K562 (cell line): ENCODE measurements around the gene CARM1. TPM values are rescaled to one million over a fixed set of nuclear protein-coding genes. Genes with fewer than 3 reads are reported as not detected.

Experiments used
- ATAC-seq: fragments of 200-7000 bp; cut with Tn5 transposase; 3 replicates; pipeline ENCODE4 v1.9.1; 2020; ENCODE audit warnings: moderate library complexity
- BruUV-seq: library from RNA; stranded (reverse); fragments of 400-500 nt; replicated peaks from 2 replicates; lab custom pipeline; 2021; lab: Mats Ljungman, UMichigan
- CTCF ChIA-PET: fragments of 300-600 bp; formaldehyde crosslinking; extraction: SDS; loops from one replicate; lab custom pipeline; 2021; ENCODE audit warnings: low intra/inter-chr PET ratio; lab: Yijun Ruan, JAX
- POLR2A ChIA-PET: fragments of 300-600, 350-650 bp; sonication (Branson Sonifier 250); formaldehyde crosslinking; extraction: SDS; loops from one replicate; lab custom pipeline; 2021; ENCODE audit warnings: antibody characterized with exemption, inconsistent platforms; lab: Yijun Ruan, JAX
- DNase-seq, 4 experiments: peaks; one replicate each; pipeline versions ENCODE4 v3.0.0 to v3.0.0-alpha.2; 2011 to 2018; ENCODE audit warnings: low spot score in 3 of 4, mixed read lengths in 3 of 4; ENCODE audit errors: extremely low read depth in 1 of 4
- FAIRE-seq: peaks from 2 replicates; lab custom pipeline; 2011; peaks lifted over from hg19 to GRCh38; lab: Jason Lieb, UNC
- H2AFZ ChIP-seq: 2 replicates; pipeline ENCODE4 v1.6.0; 2011; ENCODE audit warnings: low read depth, low read length, control low read depth, inconsistent platforms
- H3K27ac ChIP-seq: fragments of 200-600 bp; 3 replicates; pipeline ENCODE4 v1.8.0; 2011; ENCODE audit warnings: low read depth, mild to moderate bottlenecking, control low read depth, inconsistent platforms, low read length, moderate library complexity, mixed read lengths; ENCODE audit errors: extremely low read depth
- H3K27me3 ChIP-seq, 2 experiments: fragments of 300-600 bp in 1 of 2; 2 replicates in 1 of 2; 3 replicates in 1 of 2; pipeline versions ENCODE4 v1.6.0 to v1.8.0; 2011; ENCODE audit warnings: inconsistent platforms in 2 of 2, low read length in 2 of 2, mild to moderate bottlenecking in 1 of 2, mixed read lengths in 1 of 2, moderate library complexity in 1 of 2; ENCODE audit not compliant: control insufficient read depth in 2 of 2, insufficient read depth in 2 of 2
- H3K36me3 ChIP-seq: fragments of 300-600 bp; 3 replicates; pipeline ENCODE4 v1.8.0; 2011; ENCODE audit warnings: mild to moderate bottlenecking, low read length, inconsistent platforms; ENCODE audit not compliant: control insufficient read depth, insufficient read depth
- H3K4me1 ChIP-seq, 2 experiments: fragments of 200-600 bp in 1 of 2; replicated peaks in 1 of 2; 2 replicates in 1 of 2; 3 replicates in 1 of 2; pipeline versions ENCODE4 v1.5.1 to v1.8.0; 2011; ENCODE audit warnings: inconsistent platforms in 2 of 2, low read length in 2 of 2, mild to moderate bottlenecking in 1 of 2, mixed read lengths in 1 of 2, moderate library complexity in 1 of 2; ENCODE audit not compliant: control insufficient read depth in 2 of 2, insufficient read depth in 2 of 2
- H3K4me2 ChIP-seq: 2 replicates; pipeline ENCODE4 v1.6.1; 2011; ENCODE audit warnings: low read length, control low read depth, inconsistent platforms, mixed read lengths; ENCODE audit not compliant: insufficient read depth
- H3K4me3 ChIP-seq: fragments of 200-600 bp; sonication (generic), shearing (Covaris generic); 2 replicates; pipeline ENCODE4 v1.5.1; 2016; ENCODE audit warnings: control low read depth, inconsistent platforms
- H3K79me2 ChIP-seq: fragments of 200-600 bp; 3 replicates; pipeline ENCODE4 v1.8.0; 2011; ENCODE audit warnings: low read length, inconsistent platforms; ENCODE audit not compliant: control insufficient read depth, insufficient read depth
- H3K9ac ChIP-seq, 2 experiments: 2 replicates each; pipeline versions ENCODE4 v1.6.0 to v1.6.1; 2011; ENCODE audit warnings: low read depth in 2 of 2, low read length in 2 of 2, control low read depth in 1 of 2, inconsistent platforms in 1 of 2, mild to moderate bottlenecking in 1 of 2, mixed read lengths in 1 of 2; ENCODE audit not compliant: insufficient read depth in 1 of 2
- H3K9me1 ChIP-seq: one replicate; pipeline ENCODE4 v1.6.0; 2011; ENCODE audit warnings: inconsistent platforms, mild to moderate bottlenecking, low read length, moderate library complexity; ENCODE audit not compliant: control insufficient read depth, insufficient read depth
- H3K9me3 ChIP-seq: replicated peaks from 2 replicates; pipeline ENCODE4 v1.5.1; 2011; ENCODE audit warnings: low read depth, low read length, inconsistent platforms; ENCODE audit not compliant: control insufficient read depth, insufficient read depth
- H4K20me1 ChIP-seq: replicated peaks from 2 replicates; pipeline ENCODE4 v1.6.1; 2011; ENCODE audit warnings: low read length, inconsistent platforms, mixed read lengths; ENCODE audit not compliant: control insufficient read depth, insufficient read depth
- GATA2 ChIP-seq: sonication (generic); formaldehyde crosslinking; IDR thresholded peaks from 2 replicates; pipeline ENCODE4 v1.4.0; 2020; ENCODE audit warnings: mild to moderate bottlenecking, missing genetic modification reagents
- NFIC ChIP-seq: fragments of 450-650 bp; IDR thresholded peaks from 2 replicates; pipeline ENCODE4 v1.6.1; 2017; ENCODE audit warnings: mild to moderate bottlenecking, inconsistent platforms
- PCBP1 ChIP-seq: fragments of 200-400 bp; formaldehyde crosslinking; IDR thresholded peaks from 2 replicates; pipeline ENCODE4 v1.6.1; 2018; ENCODE audit warnings: mild to moderate bottlenecking, low read depth, low read length; ENCODE audit not compliant: poor library complexity, severe bottlenecking
- PRMT5 ChIP-seq: sonication (generic); formaldehyde crosslinking; IDR thresholded peaks from 2 replicates; pipeline ENCODE4 v1.5.0; 2020; ENCODE audit warnings: missing genetic modification reagents
- ZNF197 ChIP-seq: fragments of 200-800 bp; sonication (Bioruptor generic); IDR thresholded peaks from 2 replicates; pipeline ENCODE4 v1.6.1; 2016; ENCODE audit warnings: low read depth, missing genetic modification characterization, missing compliant biosample characterization
- WGBS: fragments of 100-300 bp; shearing (Covaris generic); methylation state at CpG from one replicate; pipeline ENCODE4 v1.1.6; 2016; ENCODE audit warnings: low coverage, mixed read lengths; ENCODE audit not compliant: insufficient coverage; ENCODE audit errors: missing lambda C conversion rate; 5-methylcytosine and 5-hydroxymethylcytosine counted together
- in situ Hi-C: fragments of 300-500 bp; cut with MboI; formaldehyde crosslinking; loops from 4 replicates; pipeline ENCODE4 v1.15.0; 2018; ENCODE audit warnings: inconsistent platforms, mixed read lengths
- intact Hi-C: fragments of 100-400 bp; cut with micrococcal nuclease; formaldehyde crosslinking; loops from 2 replicates; pipeline ENCODE4 v1.14.2; 2022
- polyA plus RNA-seq, 8 experiments: library from polyadenylated mRNA; depleted of rRNA in 4 of 8; stranded (reverse) in 5 of 8; unstranded in 3 of 8; fragments of >200 nt; fragmentation: Nextera tagmentation in 2 of 8; fragmentation: Illumina TruSeq in 1 of 8; extraction: Ambion mirVana in 2 of 8; extraction: Trizol in 1 of 8; gene quantifications; 2 replicates each; pipeline versions ENCODE4 v1.2.1 to v1.2.3, GENCODE V29; 2011 to 2014; ENCODE audit warnings: inconsistent platforms in 1 of 8, missing spikeins in 1 of 8
- total RNA-seq, 7 experiments: library from RNA; depleted of rRNA in 6 of 7; stranded (reverse); fragments of >200 nt in 6 of 7; fragmentation: Illumina TruSeq in 2 of 7; extraction: Trizol in 2 of 7; gene quantifications; 2 replicates each; pipeline versions ENCODE4 v1.2.1 to v1.2.3, GENCODE V29; 2011 to 2021; ENCODE audit warnings: low replicate concordance in 1 of 7

Gene CARM1
- total and polyA plus RNA-seq, 9 of the 15 experiments (the other 6 are each of a cell fraction or from before 2014, with no cell fraction given): 0.36 to 86.0 (median 29.7) TPM

DNA sequence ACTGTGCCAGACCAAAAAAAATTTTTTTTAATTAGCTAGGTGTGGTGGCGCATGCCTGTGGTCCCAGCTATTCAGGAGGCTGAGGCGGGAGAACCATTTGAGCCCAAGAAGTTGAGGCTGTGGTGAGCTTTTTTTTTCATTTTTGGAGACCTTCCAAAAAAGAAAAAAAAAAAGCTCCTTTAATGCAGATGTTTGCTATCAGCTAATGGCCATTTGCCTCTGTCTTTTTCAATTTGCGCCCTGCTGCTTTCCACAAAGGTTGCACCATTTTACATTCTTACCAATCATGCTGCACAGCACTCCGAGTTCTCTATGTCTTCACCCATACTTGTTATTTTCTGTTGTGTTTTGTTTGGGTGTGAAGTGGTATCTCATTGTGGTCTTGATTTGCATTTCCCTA is 73.9 kb downstream of the CARM1 start:
- Histone ChIP-seq H3K27ac (no peak overlapping the region), H3K36me3 (no peaks in the 10 kb centered on the region), H3K9me1 (no peaks in the 10 kb centered on the region), H3K4me2 (no peak overlapping the region), H3K9ac (no peak overlapping the region)
- POLR2A ChIA-PET: interaction anchor here (0.6 to 2.0 kb wide), 3 partner anchors 8 to 12 kb away, joined by 3 to 5 read pairs (median 4); no protein-coding TSS in a partner anchor
- FAIRE-seq: no peak
- intact Hi-C loops: no loop called here
- in situ Hi-C loops: no loop called here
- no TSS peak for BruUV-seq
- TF ChIP-seq PRMT5 (CRISPR knock-in tag): no peak
- no peak for TF ChIP-seq GATA2 (CRISPR knock-in tag)
- TF ChIP-seq NFIC: peak; percentile 41; the same call in 1 of the 2 replicates
- TF ChIP-seq PCBP1: no peak
- TF ChIP-seq ZNF197 (CRISPR knock-in tag): no peak
- TF ChIP-seq, all 486 proteins: peak for 1
- peaks cover 4 to 10% of the 10 kb centered on the region in 2 experiments; a peak in 3 of 5 replicates for H3K4me1 ChIP-seq
- H3K79me2 ChIP-seq: no peaks in the 10 kb centered on the region
- H2AFZ ChIP-seq: no peak overlapping the region
- DNase-seq: no peak
- 81% methylated on average over 4 of the region's 4 CpGs for WGBS
- no peak for ATAC-seq
- no peak overlapping the region for H3K4me3 ChIP-seq
- no peaks in the 10 kb centered on the region for H3K9me3 ChIP-seq
- no peaks in the 10 kb centered on the region for H3K27me3 ChIP-seq
- no peaks in the 10 kb centered on the region for H4K20me1 ChIP-seq
- CTCF ChIA-PET: interaction anchor here (0.6 kb wide), 1 partner anchor 9 kb away, joined by 3 read pairs; no protein-coding TSS in a partner anchor
